B cell (primary cell): ENCODE measurements around the gene SAA2. TPM values are rescaled to one million over a fixed set of nuclear protein-coding genes. Genes with fewer than 3 reads are reported as not detected.

Experiments
- ATAC-seq: fragments of 200-7000 bp; cut with Tn5 transposase; one replicate; pipeline ENCODE4 v1.10.0; 2021; ENCODE audit warnings: low read depth, mild to moderate bottlenecking, moderate number of reproducible peaks, moderate library complexity
- CTCF ChIA-PET: fragments of 350-600 bp; sonication (Branson Sonifier 250); formaldehyde crosslinking; loops from one replicate; lab custom pipeline; 2021; ENCODE audit warnings: antibody characterized with exemption, inconsistent platforms; lab: Charles Lee
- POLR2A ChIA-PET: fragments of 350-600 bp; sonication (Branson Sonifier 250); formaldehyde crosslinking; loops from one replicate; lab custom pipeline; 2021; ENCODE audit warnings: antibody characterized with exemption; lab: Charles Lee
- DNase-seq: peaks from one replicate; pipeline ENCODE4 v3.0.0; 2013
- H2AFZ ChIP-seq: 2 replicates; pipeline ENCODE4 v1.6.1; 2012; ENCODE audit warnings: mild to moderate bottlenecking, low read depth, low read length; ENCODE audit not compliant: insufficient read depth, poor library complexity, severe bottlenecking
- H3K27ac ChIP-seq, 2 donors: 1 replicate in 1 of 2; 2 replicates in 1 of 2; pipeline ENCODE4 v1.5.1; 2012 to 2013; ENCODE audit warnings: low read length in 2 of 2, mild to moderate bottlenecking in 2 of 2, moderate library complexity in 1 of 2
- H3K27me3 ChIP-seq, 4 experiments: fragments of 200-600 bp in 1 of 4; sonication (generic) in 1 of 4; replicated peaks in 1 of 4; 1 replicate in 2 of 4; 2 replicates in 2 of 4; pipeline versions ENCODE4 v1.6.1 to v1.7.0; 2013 to 2016; ENCODE audit warnings: low read length in 3 of 4, mild to moderate bottlenecking in 2 of 4, mixed read lengths in 1 of 4, moderate library complexity in 1 of 4; ENCODE audit not compliant: insufficient read depth in 4 of 4, control insufficient read depth in 3 of 4; ENCODE audit errors: control extremely low read depth in 1 of 4
- H3K36me3 ChIP-seq, 2 experiments: replicated peaks in 1 of 2; 1 replicate in 1 of 2; 2 replicates in 1 of 2; pipeline versions ENCODE4 v1.6.1 to v1.7.1; 2013; ENCODE audit warnings: low read length in 1 of 2; ENCODE audit not compliant: insufficient read depth in 2 of 2, control insufficient read depth in 1 of 2; ENCODE audit errors: control extremely low read depth in 1 of 2, extremely low read depth in 1 of 2
- H3K4me1 ChIP-seq, 2 donors: fragments of 200-600 bp in 1 of 2; sonication (generic) in 1 of 2; 1 replicate in 1 of 2; 2 replicates in 1 of 2; pipeline versions ENCODE4 v1.5.1 to v1.6.1; 2013 to 2017; ENCODE audit warnings: low read length in 2 of 2; ENCODE audit not compliant: control insufficient read depth in 2 of 2, insufficient read depth in 2 of 2
- H3K4me2 ChIP-seq: replicated peaks from 2 replicates; pipeline ENCODE3; 2012; ENCODE audit warnings: mild to moderate bottlenecking, low read depth, low read length; ENCODE audit not compliant: poor library complexity, severe bottlenecking
- H3K4me3 ChIP-seq, 5 experiments: fragments of 200-600 bp in 1 of 5; sonication (generic) in 1 of 5; 1 replicate in 3 of 5; 2 replicates in 2 of 5; pipeline versions ENCODE4 v1.5.1 to v1.7.0; 2011 to 2016; ENCODE audit warnings: low read length in 4 of 5, mild to moderate bottlenecking in 4 of 5, low read depth in 2 of 5, control low read depth in 1 of 5, moderate library complexity in 1 of 5; ENCODE audit not compliant: insufficient read depth in 1 of 5; ENCODE audit errors: control extremely low read depth in 1 of 5, extremely low read depth in 1 of 5
- H3K79me2 ChIP-seq: fragments of 200-600 bp; sonication (generic); one replicate; pipeline ENCODE4 v1.6.0; 2016; ENCODE audit warnings: low read length; ENCODE audit not compliant: control insufficient read depth, insufficient read depth
- H3K9ac ChIP-seq: fragments of 200-600 bp; sonication (generic); 2 replicates; pipeline ENCODE4 v1.6.1; 2017; ENCODE audit warnings: mild to moderate bottlenecking, low read length, moderate library complexity
- H3K9me3 ChIP-seq, 3 donors: one replicate each; pipeline versions ENCODE4 v1.6.1 to v1.7.1; 2013; ENCODE audit warnings: low read length in 2 of 3; ENCODE audit not compliant: control insufficient read depth in 2 of 3, insufficient read depth in 1 of 3; ENCODE audit errors: control extremely low read depth in 1 of 3
- H4K20me1 ChIP-seq: 2 replicates; pipeline ENCODE4 v1.6.0; 2012; ENCODE audit warnings: mild to moderate bottlenecking, low read length; ENCODE audit not compliant: insufficient read depth, control insufficient read depth, poor library complexity, severe bottlenecking
- H3K27ac Mint-ChIP-seq: one replicate; pipeline ENCODE4 v1.8.0; 2021; ENCODE audit warnings: mixed read lengths
- H3K27me3 Mint-ChIP-seq: one replicate; pipeline ENCODE4 v1.8.0; 2021; ENCODE audit warnings: mixed read lengths
- H3K4me1 Mint-ChIP-seq: one replicate; pipeline ENCODE4 v1.8.0; 2021; ENCODE audit warnings: mixed read lengths
- H3K4me3 Mint-ChIP-seq: one replicate; pipeline ENCODE4 v1.8.0; 2021; ENCODE audit warnings: mixed read lengths
- H3K9me3 Mint-ChIP-seq: one replicate; pipeline ENCODE4 v1.8.0; 2022; ENCODE audit warnings: mixed read lengths; ENCODE audit not compliant: insufficient read depth
- CTCF ChIP-seq: fragments of 200-600 bp; IDR thresholded peaks from one replicate; pipeline ENCODE4 v1.8.0; 2022; ENCODE audit warnings: antibody characterized with exemption, mild to moderate bottlenecking
- EZH2 ChIP-seq: IDR thresholded peaks from 2 replicates; pipeline ENCODE4 v1.6.1; 2012; ENCODE audit warnings: borderline replicate concordance, low read depth, mild to moderate bottlenecking, moderate library complexity, low read length; ENCODE audit not compliant: insufficient read depth, poor library complexity, severe bottlenecking
- WGBS: methylation state at CpG from one replicate; pipeline ENCODE4 v1.1.5; 2013; ENCODE audit warnings: missing lambda C conversion rate; ENCODE audit not compliant: insufficient coverage; 5-methylcytosine and 5-hydroxymethylcytosine counted together
- intact Hi-C: fragments of 100-400 bp; cut with micrococcal nuclease; formaldehyde crosslinking; loops from one replicate; pipeline ENCODE4 v1.10.0; 2022
- polyA plus RNA-seq: library from polyadenylated mRNA; depleted of rRNA; stranded (reverse); fragments of >200 nt; gene quantifications from 2 replicates; pipeline ENCODE4 v1.2.3, GENCODE V29; 2012
- total RNA-seq, 2 donors: library from RNA; stranded (reverse); fragments of 120-200 nt in 1 of 2; gene quantifications; 1 replicate in 1 of 2; 2 replicates in 1 of 2; pipeline versions ENCODE4 v1.2.3 to v1.2.4, GENCODE V29; 2013 to 2022

Gene SAA2
- total and polyA plus RNA-seq, 2 donors (not counting 1 experiment from before 2014, with no cell fraction given): not detected

DNA sequence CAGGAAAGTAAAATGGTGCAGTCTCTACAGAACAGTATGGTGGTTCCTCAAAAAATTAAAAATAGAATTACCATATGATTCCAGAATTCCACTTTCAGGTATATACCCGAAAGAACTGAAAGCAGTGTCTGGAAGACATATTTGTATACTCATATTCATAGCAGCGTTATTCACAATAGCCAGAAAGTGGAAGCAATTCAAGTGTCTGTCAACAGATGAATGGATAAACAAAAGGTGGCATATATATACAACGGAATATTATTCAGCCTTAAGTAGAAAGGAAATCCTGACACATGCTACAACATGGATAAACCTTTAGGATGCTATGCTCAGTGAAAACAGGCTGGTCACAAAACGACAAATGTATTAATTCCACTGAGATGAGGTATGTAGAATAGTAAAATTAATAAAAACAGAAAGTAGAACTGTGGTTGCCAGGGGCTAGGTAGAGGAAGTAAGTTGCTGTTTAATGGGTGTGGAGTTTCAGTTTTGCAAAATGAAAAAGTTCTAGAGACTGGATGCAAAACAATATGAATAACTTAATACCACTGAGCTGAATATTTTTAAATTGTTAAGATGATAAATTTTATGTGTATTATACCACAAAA, 32.1 kb upstream of the SAA2 start:
- H3K27me3 Mint-ChIP-seq: no peaks in the 10 kb centered on the region
- H4K20me1 ChIP-seq: no peaks in the 10 kb centered on the region
- ChIA-PET POLR2A (interaction anchor here (0.7 kb wide), 2 partner anchors 23 to 267 kb away, joined by 5 read pairs; no protein-coding TSS in a partner anchor), CTCF (interaction anchor here (0.6 kb wide), 1 partner anchor 30 kb away, joined by 3 read pairs; no protein-coding TSS in a partner anchor)
- TF ChIP-seq EZH2: no peak
- H3K27ac ChIP-seq: peak overlapping the region; percentile 72 to 86
- peak overlapping the region; percentile 78 for H3K4me3 Mint-ChIP-seq
- intact Hi-C loops: loop anchor here (5.0 kb wide), 2 partner anchors 38 to 42 kb away; partner anchors contain the start of genes GTF2H1 and HPS5
- no peaks in the 10 kb centered on the region for H3K27me3 ChIP-seq
- peak overlapping the region; percentile 67 for H3K4me2 ChIP-seq
- ATAC-seq (peak; percentile 78), DNase-seq (peak; percentile 64)
- H3K27ac Mint-ChIP-seq: peak overlapping the region; percentile 80
- H3K4me1 Mint-ChIP-seq: peaks cover 37% of the 10 kb centered on the region
- peak overlapping the region; percentile 51 for H3K9ac ChIP-seq
- H3K4me1 ChIP-seq: peaks cover 34 to 39% of the 10 kb centered on the region in 2 donors
- peaks cover 9% of the 10 kb centered on the region for H3K79me2 ChIP-seq
- H3K4me3 ChIP-seq: peak overlapping the region in 3 of 5 experiments; percentile 13 to 45 (median 44)
- no CpG with 5 or more reads among the region's 4 CpGs for WGBS
- H3K9me3 ChIP-seq: no peaks in the 10 kb centered on the region
- peak overlapping the region; percentile 21 for H2AFZ ChIP-seq
- H3K9me3 Mint-ChIP-seq: no peaks in the 10 kb centered on the region
- peaks cover 0 to 39% of the 10 kb centered on the region in 2 experiments for H3K36me3 ChIP-seq

DNA sequence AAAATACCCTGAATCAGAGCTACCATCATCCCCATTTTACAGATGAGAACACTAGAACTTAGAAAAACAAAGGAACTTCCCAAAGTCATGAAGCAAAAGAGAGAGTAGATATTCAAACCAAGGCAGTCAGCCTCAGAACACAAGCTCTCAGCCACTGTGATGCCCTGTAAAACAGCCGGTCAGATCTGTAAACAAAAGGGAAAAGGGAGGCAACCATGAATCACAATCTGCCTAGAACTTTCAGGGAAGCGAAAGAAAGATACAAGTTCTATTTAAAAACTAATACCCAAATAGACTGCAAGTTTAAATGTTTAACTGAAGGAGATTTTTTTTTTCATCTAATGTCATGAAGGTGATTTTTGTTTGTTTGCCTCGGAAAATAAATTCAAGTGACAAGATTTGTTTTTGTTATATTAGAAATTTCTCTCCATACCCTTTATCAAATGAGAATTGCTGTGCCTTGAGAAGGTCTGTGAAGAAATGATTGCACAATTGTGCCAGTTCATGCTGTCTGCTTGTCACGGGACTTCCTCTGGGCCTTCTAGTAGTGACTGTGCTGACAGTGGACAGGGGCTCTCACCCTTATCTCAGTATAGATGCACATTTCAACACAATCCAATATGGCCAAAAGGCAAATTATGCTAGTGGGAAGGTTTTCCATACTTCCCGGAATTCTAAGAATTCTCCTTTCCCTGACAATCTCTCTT, 29.2 kb upstream of the SAA2 start:
- H3K9me3 Mint-ChIP-seq: no peaks in the 10 kb centered on the region
- no peak overlapping the region for H2AFZ ChIP-seq
- H3K27me3 ChIP-seq: no peaks in the 10 kb centered on the region
- peaks cover 28 to 32% of the 10 kb centered on the region in 2 donors for H3K4me1 ChIP-seq
- no peaks in the 10 kb centered on the region for H4K20me1 ChIP-seq
- H3K4me2 ChIP-seq: no peak overlapping the region
- peaks cover 0 to 23% of the 10 kb centered on the region in 2 experiments for H3K36me3 ChIP-seq
- DNase-seq (no peak), ATAC-seq (no peak)
- no peaks in the 10 kb centered on the region for H3K27me3 Mint-ChIP-seq
- H3K4me3 Mint-ChIP-seq: no peak overlapping the region
- peaks cover 9% of the 10 kb centered on the region for H3K79me2 ChIP-seq
- H3K9ac ChIP-seq: no peak overlapping the region
- CTCF ChIA-PET: interaction anchor here (0.7 kb wide), 1 partner anchor 1518 kb away, joined by 3 read pairs; no protein-coding TSS in a partner anchor
- POLR2A ChIA-PET: interaction anchor here (1.0 kb wide), 1 partner anchor 44 kb away, joined by 3 read pairs; the partner anchor contains the start of genes GTF2H1 and HPS5
- intact Hi-C loops: no loop called here
- no peak for TF ChIP-seq CTCF
- TF ChIP-seq EZH2: no peak
- H3K9me3 ChIP-seq: peaks cover 0 to 4% (median 0%) of the 10 kb centered on the region in 3 donors
- H3K27ac Mint-ChIP-seq: no peak overlapping the region
- H3K4me1 Mint-ChIP-seq: peaks cover 30% of the 10 kb centered on the region
- 86% methylated on average over 1 of the region's 5 CpGs for WGBS
- no peak overlapping the region for H3K4me3 ChIP-seq
- peak overlapping the region in 1 of 2 donors; percentile 6 for H3K27ac ChIP-seq
